HepG2 (cell line): ENCODE data around the gene SLC28A1. TPM values are rescaled to one million over a fixed set of nuclear protein-coding genes. Genes with fewer than 3 reads are reported as not detected.
A peak's percentile ranks its signal among the peaks of the same experiment; 100 is the strongest.

Source experiments
- HOXA7 ChIP-seq: sonication (generic); formaldehyde crosslinking; IDR thresholded peaks from 2 replicates; pipeline ENCODE4 v1.8.1; 2022; ENCODE audit warnings: mild to moderate bottlenecking, missing genetic modification reagents, moderate library complexity
- MAX ChIP-seq: IDR thresholded peaks from 2 replicates; pipeline ENCODE4 v1.6.1; 2012; ENCODE audit warnings: inconsistent platforms
- NFKBIZ ChIP-seq: IDR thresholded peaks from 2 replicates; pipeline ENCODE4 v1.6.1; 2018; ENCODE audit warnings: missing genetic modification reagents, missing compliant biosample characterization
- WIZ ChIP-seq: sonication (generic); formaldehyde crosslinking; IDR thresholded peaks from 2 replicates; pipeline ENCODE4 v1.5.1; 2020; ENCODE audit warnings: mild to moderate bottlenecking, missing genetic modification reagents
- ZBTB34 ChIP-seq: sonication (generic); formaldehyde crosslinking; IDR thresholded peaks from 2 replicates; pipeline ENCODE4 v1.8.0; 2022; ENCODE audit warnings: mild to moderate bottlenecking, missing genetic modification reagents
- ZNF274 ChIP-seq: sonication (generic); formaldehyde crosslinking; IDR thresholded peaks from 2 replicates; pipeline ENCODE4 v1.5.1; 2020; ENCODE audit warnings: mild to moderate bottlenecking, missing genetic modification reagents
- ZNF407 ChIP-seq: sonication (generic); formaldehyde crosslinking; IDR thresholded peaks from one replicate; pipeline ENCODE4 v1.5.1; 2020; ENCODE audit warnings: mild to moderate bottlenecking, missing genetic modification reagents; ENCODE audit errors: not compliant biosample characterization
- polyA plus RNA-seq, 8 experiments: library from polyadenylated mRNA; depleted of rRNA in 3 of 8; stranded (reverse) in 7 of 8; unstranded in 1 of 8; fragments of >200 nt; fragmentation: Illumina TruSeq in 4 of 8; extraction: Trizol in 4 of 8; gene quantifications; 2 replicates each; pipeline versions ENCODE4 v1.2.1 to v1.2.3, GENCODE V29; 2011 to 2016; ENCODE audit warnings: low read depth in 4 of 8, missing spikeins in 1 of 8, mixed read lengths in 1 of 8; ENCODE audit not compliant: insufficient read depth in 1 of 8
- total RNA-seq, 5 experiments: library from RNA; depleted of rRNA; stranded (reverse); fragments of >200 nt; fragmentation: Illumina TruSeq; extraction: Trizol; gene quantifications; 2 replicates each; pipeline ENCODE4 v1.2.3, GENCODE V29; 2016; ENCODE audit warnings: low read depth in 1 of 5
- TF ChIP-seq, protein P1 (sequence below): sonication (generic); formaldehyde crosslinking; IDR thresholded peaks from 2 replicates; pipeline ENCODE4 v1.5.0; 2020; ENCODE audit warnings: missing genetic modification reagents, mild to moderate bottlenecking, borderline replicate concordance
- TF ChIP-seq, protein P2 (sequence below): sonication (generic); formaldehyde crosslinking; IDR thresholded peaks from 2 replicates; pipeline ENCODE4 v1.5.0; 2020; ENCODE audit warnings: mild to moderate bottlenecking, missing genetic modification reagents
- TF ChIP-seq, protein P3 (sequence below): sonication (generic); formaldehyde crosslinking; IDR thresholded peaks from 2 replicates; pipeline ENCODE4 v1.4.0; 2020; ENCODE audit warnings: missing genetic modification reagents

Gene SLC28A1
- total and polyA plus RNA-seq, 2 of the 13 experiments (the other 11 are each of a cell fraction or from before 2014, with no cell fraction given): 0.31 to 5.8 TPM

DNA sequence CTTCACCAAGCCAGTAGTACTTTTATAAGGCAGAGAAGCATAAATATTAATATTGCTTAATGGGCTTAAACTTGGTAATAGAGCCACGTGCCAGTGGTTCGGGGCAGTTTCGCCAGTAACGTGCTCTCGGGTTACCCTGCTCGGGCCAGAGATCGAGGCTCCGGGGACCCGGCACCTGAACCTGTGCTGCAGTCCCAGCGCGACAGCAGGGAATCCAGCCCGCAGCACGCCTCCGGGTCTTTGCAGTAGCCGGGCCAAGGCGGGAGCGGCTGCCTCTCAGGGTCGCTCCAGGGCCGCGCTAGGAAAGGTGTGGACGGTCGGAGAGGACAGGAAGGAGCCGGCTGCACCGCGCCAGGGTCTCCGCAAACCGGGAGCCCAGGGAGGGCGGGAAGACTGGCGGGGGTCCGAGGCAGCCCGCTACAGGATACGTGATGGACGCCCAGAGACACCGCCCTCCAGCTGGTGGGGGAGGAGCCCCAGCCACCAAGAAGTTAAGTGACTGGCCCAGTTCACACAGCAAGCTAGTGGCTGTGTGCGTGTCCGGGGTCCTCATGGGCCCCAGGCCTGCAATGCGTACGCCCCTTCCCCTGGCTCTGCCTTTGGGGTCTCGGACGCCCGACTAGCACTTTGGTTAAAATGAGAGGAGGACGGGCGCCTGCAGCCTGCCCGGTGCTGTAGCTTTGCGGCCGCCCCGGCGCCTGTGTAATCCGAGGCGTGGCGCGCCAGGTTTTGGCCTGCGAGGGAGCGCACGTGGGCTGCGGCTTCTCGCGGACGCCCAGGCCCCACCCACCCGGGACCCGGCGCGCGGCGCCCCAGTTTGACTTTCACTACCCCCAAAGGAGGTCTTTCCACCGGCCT is 96.0 kb downstream of the SLC28A1 start (continued):
- no peak for TF ChIP-seq ZNF407 (CRISPR knock-in tag)
- TF ChIP-seq, protein P1, sequence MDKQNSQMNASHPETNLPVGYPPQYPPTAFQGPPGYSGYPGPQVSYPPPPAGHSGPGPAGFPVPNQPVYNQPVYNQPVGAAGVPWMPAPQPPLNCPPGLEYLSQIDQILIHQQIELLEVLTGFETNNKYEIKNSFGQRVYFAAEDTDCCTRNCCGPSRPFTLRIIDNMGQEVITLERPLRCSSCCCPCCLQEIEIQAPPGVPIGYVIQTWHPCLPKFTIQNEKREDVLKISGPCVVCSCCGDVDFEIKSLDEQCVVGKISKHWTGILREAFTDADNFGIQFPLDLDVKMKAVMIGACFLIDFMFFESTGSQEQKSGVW: no peak
- no peak for TF ChIP-seq HOXA7 (CRISPR knock-in tag)
- TF ChIP-seq ZNF274 (CRISPR knock-in tag): no peak
- 0 out of 2 replicates have a peak, but pooled peaks have one; percentile 40 for TF ChIP-seq ZBTB34 (CRISPR knock-in tag)
- TF ChIP-seq NFKBIZ (CRISPR knock-in tag): peak; percentile 45; the same call in 1 of the 2 replicates
- TF ChIP-seq, protein P2, sequence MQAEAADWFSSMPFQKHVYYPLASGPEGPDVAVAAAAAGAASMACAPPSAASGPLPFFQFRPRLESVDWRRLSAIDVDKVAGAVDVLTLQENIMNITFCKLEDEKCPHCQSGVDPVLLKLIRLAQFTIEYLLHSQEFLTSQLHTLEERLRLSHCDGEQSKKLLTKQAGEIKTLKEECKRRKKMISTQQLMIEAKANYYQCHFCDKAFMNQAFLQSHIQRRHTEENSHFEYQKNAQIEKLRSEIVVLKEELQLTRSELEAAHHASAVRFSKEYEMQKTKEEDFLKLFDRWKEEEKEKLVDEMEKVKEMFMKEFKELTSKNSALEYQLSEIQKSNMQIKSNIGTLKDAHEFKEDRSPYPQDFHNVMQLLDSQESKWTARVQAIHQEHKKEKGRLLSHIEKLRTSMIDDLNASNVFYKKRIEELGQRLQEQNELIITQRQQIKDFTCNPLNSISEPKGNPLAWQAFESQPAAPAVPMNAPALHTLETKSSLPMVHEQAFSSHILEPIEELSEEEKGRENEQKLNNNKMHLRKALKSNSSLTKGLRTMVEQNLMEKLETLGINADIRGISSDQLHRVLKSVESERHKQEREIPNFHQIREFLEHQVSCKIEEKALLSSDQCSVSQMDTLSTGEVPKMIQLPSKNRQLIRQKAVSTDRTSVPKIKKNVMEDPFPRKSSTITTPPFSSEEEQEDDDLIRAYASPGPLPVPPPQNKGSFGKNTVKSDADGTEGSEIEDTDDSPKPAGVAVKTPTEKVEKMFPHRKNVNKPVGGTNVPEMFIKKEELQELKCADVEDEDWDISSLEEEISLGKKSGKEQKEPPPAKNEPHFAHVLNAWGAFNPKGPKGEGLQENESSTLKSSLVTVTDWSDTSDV (CRISPR knock-in tag): peak; percentile 79; the same call in 1 of the 2 replicates
- TF ChIP-seq, protein P3, sequence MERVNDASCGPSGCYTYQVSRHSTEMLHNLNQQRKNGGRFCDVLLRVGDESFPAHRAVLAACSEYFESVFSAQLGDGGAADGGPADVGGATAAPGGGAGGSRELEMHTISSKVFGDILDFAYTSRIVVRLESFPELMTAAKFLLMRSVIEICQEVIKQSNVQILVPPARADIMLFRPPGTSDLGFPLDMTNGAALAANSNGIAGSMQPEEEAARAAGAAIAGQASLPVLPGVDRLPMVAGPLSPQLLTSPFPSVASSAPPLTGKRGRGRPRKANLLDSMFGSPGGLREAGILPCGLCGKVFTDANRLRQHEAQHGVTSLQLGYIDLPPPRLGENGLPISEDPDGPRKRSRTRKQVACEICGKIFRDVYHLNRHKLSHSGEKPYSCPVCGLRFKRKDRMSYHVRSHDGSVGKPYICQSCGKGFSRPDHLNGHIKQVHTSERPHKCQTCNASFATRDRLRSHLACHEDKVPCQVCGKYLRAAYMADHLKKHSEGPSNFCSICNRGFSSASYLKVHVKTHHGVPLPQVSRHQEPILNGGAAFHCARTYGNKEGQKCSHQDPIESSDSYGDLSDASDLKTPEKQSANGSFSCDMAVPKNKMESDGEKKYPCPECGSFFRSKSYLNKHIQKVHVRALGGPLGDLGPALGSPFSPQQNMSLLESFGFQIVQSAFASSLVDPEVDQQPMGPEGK (CRISPR knock-in tag): peak; percentile 80
- no peak for TF ChIP-seq WIZ (CRISPR knock-in tag)
- TF ChIP-seq MAX: peak; percentile 85
